Cerebellar nuclear complex (tissue), 1 donor: ENCODE measurements around the gene PAK6.

Experiments used
- DNase-seq, 2 experiments: peaks; one replicate each; lab custom pipeline; 2025; lab: John Stamatoyannopoulos, UW

The PAK6 gene

GRCh38 chr15:40241269-40242212, 2.7 kb downstream of the PAK6 start:
- DNase-seq, result no peak

- DNase-seq, result no peak
Observed at GRCh38 chr15:40242213-40242599, 3.3 kb downstream of the PAK6 start.

GRCh38 chr15:40242601-40243000, 3.7 kb downstream of the PAK6 start:
- DNase-seq, result no peak

GRCh38 chr15:40243126-40243810, 4.4 kb downstream of the PAK6 start:
- no peak for DNase-seq

GRCh38 chr15:40244961-40245523, 6.2 kb downstream of the PAK6 start:
- DNase-seq, result no peak

GRCh38 chr15:40245666-40246450, 7.0 kb downstream of the PAK6 start:
- DNase-seq, result no peak

- no peak for DNase-seq
Observed at GRCh38 chr15:40246496-40247280, 7.8 kb downstream of the PAK6 start.

- no peak for DNase-seq
Observed at GRCh38 chr15:40247406-40247971, 8.6 kb downstream of the PAK6 start.

GRCh38 chr15:40248006-40248783, 9.3 kb downstream of the PAK6 start:
- DNase-seq, result no peak

- no peak for DNase-seq
Observed at GRCh38 chr15:40249477-40250303, 10.8 kb downstream of the PAK6 start.

- DNase-seq, result no peak
Observed at GRCh38 chr15:40250304-40250656, 11.4 kb downstream of the PAK6 start.

GRCh38 chr15:40250771-40251483, 12.1 kb downstream of the PAK6 start:
- no peak for DNase-seq

GRCh38 chr15:40251486-40252140, 12.8 kb downstream of the PAK6 start:
- no peak for DNase-seq

- no peak for DNase-seq
Observed at GRCh38 chr15:40252141-40252437, 13.2 kb downstream of the PAK6 start.

GRCh38 chr15:40252438-40253166, 13.7 kb downstream of the PAK6 start:
- DNase-seq, result no peak

GRCh38 chr15:40253167-40253790, 14.4 kb downstream of the PAK6 start:
- DNase-seq, result no peak

GRCh38 chr15:40254452-40254851, 15.6 kb downstream of the PAK6 start:
- no peak for DNase-seq
